Left renal pelvis (tissue), 4 donors: ENCODE data around the gene GSAP. TPM values are rescaled to one million over a fixed set of nuclear protein-coding genes. Genes with fewer than 3 reads are reported as not detected.

Source experiments
- polyA plus RNA-seq, 4 donors: library from polyadenylated mRNA; unstranded; fragments of 120-200 nt; gene quantifications; one replicate each; pipeline ENCODE4 v1.2.1, GENCODE V29; 2013; ENCODE audit not compliant: insufficient read length in 4 of 4

GSAP gene
- polyA plus RNA-seq, 4 donors = 8.5 to 13.3 (median 12.0) TPM

Other genes starting within 250 kb of the GSAP start
- 100 to 1,000 TPM in 1 of 4 donors, 10 to 100 TPM in 3; 18.5 to 104 (median 52.0) TPM for gene FGL2, start 216.5 kb downstream of the GSAP start, polyA plus RNA-seq
- 100 to 1,000 TPM in 1 of 4 donors, 10 to 100 TPM in 3; 91.2 to 104 (median 96.8) TPM for gene PTPN12, start 120.9 kb upstream of the GSAP start, polyA plus RNA-seq